K562 (cell line): ENCODE data around the gene TRUB2. TPM values are rescaled to one million over a fixed set of nuclear protein-coding genes. Genes with fewer than 3 reads are reported as not detected.
A peak's percentile ranks its signal among the peaks of the same experiment; 100 is the strongest.

ENCODE experiments used
- ATF6 ChIP-seq: sonication (generic); formaldehyde crosslinking; IDR thresholded peaks from 2 replicates; pipeline ENCODE4 v1.4.0; 2020; ENCODE audit warnings: mild to moderate bottlenecking, missing genetic modification reagents
- CBX3 ChIP-seq, 2 experiments: IDR thresholded peaks; 1 replicate in 1 of 2; 2 replicates in 1 of 2; pipeline ENCODE4 v1.6.1; 2012; ENCODE audit warnings: inconsistent platforms in 2 of 2, low read length in 2 of 2, borderline replicate concordance in 1 of 2, control low read depth in 1 of 2
- CEBPB ChIP-seq: fragments of 450-650 bp; IDR thresholded peaks from 2 replicates; pipeline ENCODE4 v1.6.1; 2016; ENCODE audit warnings: missing genetic modification characterization, missing compliant biosample characterization
- HNRNPH1 ChIP-seq: fragments of 200-400 bp; formaldehyde crosslinking; optimal IDR thresholded peaks from 2 replicates; pipeline ENCODE3; 2017; ENCODE audit warnings: low read depth, mild to moderate bottlenecking, low read length, moderate library complexity
- MAFF ChIP-seq: IDR thresholded peaks from 2 replicates; pipeline ENCODE4 v1.6.1; 2012; ENCODE audit warnings: low read length, improper control_type of control experiment
- MAZ ChIP-seq, 2 experiments: fragments of 450-650 bp in 1 of 2; sonication (generic) in 1 of 2; formaldehyde crosslinking; IDR thresholded peaks in 1 of 2; conservative IDR thresholded peaks in 1 of 2; 2 replicates each; pipeline versions ENCODE4 v1.4.0 to v1.5.0; 2020; ENCODE audit warnings: mild to moderate bottlenecking in 1 of 2, missing genetic modification reagents in 1 of 2
- MXI1 ChIP-seq: IDR thresholded peaks from 2 replicates; pipeline ENCODE4 v1.6.1; 2011; ENCODE audit warnings: low read depth, mild to moderate bottlenecking, improper control_type of control experiment, low read length
- SRSF9 ChIP-seq: fragments of 200-400 bp; formaldehyde crosslinking; IDR thresholded peaks from 2 replicates; pipeline ENCODE4 v1.6.1; 2017; ENCODE audit warnings: low read depth, low read length, borderline replicate concordance
- TSHZ1 ChIP-seq: fragments of 250-450 bp; sonication (Bioruptor Pico); IDR thresholded peaks from 2 replicates; pipeline ENCODE4 v1.4.0; 2020; ENCODE audit warnings: mild to moderate bottlenecking, moderate library complexity
- ZFP36 ChIP-seq: fragments of 150-350 bp; IDR thresholded peaks from 2 replicates; pipeline ENCODE4 v1.6.1; 2018; ENCODE audit warnings: low read length, low read depth; ENCODE audit not compliant: partially characterized antibody
- ZNF124 ChIP-seq: sonication (generic); formaldehyde crosslinking; IDR thresholded peaks from 2 replicates; pipeline ENCODE4 v1.8.1; 2022; ENCODE audit warnings: missing genetic modification reagents
- ZNF134 ChIP-seq: fragments of 250-450 bp; sonication (Bioruptor Pico); conservative IDR thresholded peaks from 2 replicates; pipeline ENCODE4 v1.4.0; 2020
- ZNF316 ChIP-seq: fragments of 450-650 bp; IDR thresholded peaks from 2 replicates; pipeline ENCODE4 v1.6.1; 2016
- ZNF76 ChIP-seq: fragments of 250-450 bp; sonication (Bioruptor Pico); IDR thresholded peaks from 2 replicates; pipeline ENCODE4 v1.4.0; 2020; ENCODE audit warnings: mild to moderate bottlenecking, moderate library complexity, borderline replicate concordance
- ZZZ3 ChIP-seq: fragments of 450-650 bp; IDR thresholded peaks from 2 replicates; pipeline ENCODE4 v1.6.1; 2016; ENCODE audit warnings: antibody characterized with exemption, mild to moderate bottlenecking, moderate library complexity
- polyA plus RNA-seq, 8 experiments: library from polyadenylated mRNA; depleted of rRNA in 4 of 8; stranded (reverse) in 5 of 8; unstranded in 3 of 8; fragments of >200 nt; fragmentation: Nextera tagmentation in 2 of 8; fragmentation: Illumina TruSeq in 1 of 8; extraction: Ambion mirVana in 2 of 8; extraction: Trizol in 1 of 8; gene quantifications; 2 replicates each; pipeline versions ENCODE4 v1.2.1 to v1.2.3, GENCODE V29; 2011 to 2014; ENCODE audit warnings: inconsistent platforms in 1 of 8, missing spikeins in 1 of 8
- total RNA-seq, 7 experiments: library from RNA; depleted of rRNA in 6 of 7; stranded (reverse); fragments of >200 nt in 6 of 7; fragmentation: Illumina TruSeq in 2 of 7; extraction: Trizol in 2 of 7; gene quantifications; 2 replicates each; pipeline versions ENCODE4 v1.2.1 to v1.2.3, GENCODE V29; 2011 to 2021; ENCODE audit warnings: low replicate concordance in 1 of 7
- TF ChIP-seq, protein P1 (sequence below): fragments of 450-650 bp; formaldehyde crosslinking; IDR thresholded peaks from 2 replicates; pipeline ENCODE4 v1.4.0; 2022; ENCODE audit warnings: missing genetic modification characterization
- TF ChIP-seq, protein P2 (sequence below): sonication (generic); formaldehyde crosslinking; IDR thresholded peaks from 2 replicates; pipeline ENCODE4 v1.8.0; 2022; ENCODE audit warnings: missing genetic modification reagents, mild to moderate bottlenecking, moderate library complexity, borderline replicate concordance
- TF ChIP-seq, protein P3 (sequence below): fragments of 450-650 bp; IDR thresholded peaks from 2 replicates; pipeline ENCODE4 v1.6.1; 2016; ENCODE audit warnings: low read depth, mild to moderate bottlenecking, moderate library complexity

TRUB2 gene
- total and polyA plus RNA-seq, 9 of the 15 experiments (the other 6 are each of a cell fraction or from before 2014, with no cell fraction given), result 9.3 to 110 (median 63.0) TPM

GRCh38 chr9:128285033-128285784 lies 37.0 kb downstream of the TRUB2 start (continued):
- TF ChIP-seq, protein P1, sequence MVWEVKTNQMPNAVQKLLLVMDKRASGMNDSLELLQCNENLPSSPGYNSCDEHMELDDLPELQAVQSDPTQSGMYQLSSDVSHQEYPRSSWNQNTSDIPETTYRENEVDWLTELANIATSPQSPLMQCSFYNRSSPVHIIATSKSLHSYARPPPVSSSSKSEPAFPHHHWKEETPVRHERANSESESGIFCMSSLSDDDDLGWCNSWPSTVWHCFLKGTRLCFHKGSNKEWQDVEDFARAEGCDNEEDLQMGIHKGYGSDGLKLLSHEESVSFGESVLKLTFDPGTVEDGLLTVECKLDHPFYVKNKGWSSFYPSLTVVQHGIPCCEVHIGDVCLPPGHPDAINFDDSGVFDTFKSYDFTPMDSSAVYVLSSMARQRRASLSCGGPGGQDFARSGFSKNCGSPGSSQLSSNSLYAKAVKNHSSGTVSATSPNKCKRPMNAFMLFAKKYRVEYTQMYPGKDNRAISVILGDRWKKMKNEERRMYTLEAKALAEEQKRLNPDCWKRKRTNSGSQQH (CRISPR knock-in tag), result peak; percentile 79; the same call in 1 of the 2 replicates
- TF ChIP-seq TSHZ1, result 0 out of 2 replicates have a peak, but pooled peaks have one; percentile 14
- TF ChIP-seq MAFF, result no peak
- no peak for TF ChIP-seq HNRNPH1
- TF ChIP-seq, protein P2, sequence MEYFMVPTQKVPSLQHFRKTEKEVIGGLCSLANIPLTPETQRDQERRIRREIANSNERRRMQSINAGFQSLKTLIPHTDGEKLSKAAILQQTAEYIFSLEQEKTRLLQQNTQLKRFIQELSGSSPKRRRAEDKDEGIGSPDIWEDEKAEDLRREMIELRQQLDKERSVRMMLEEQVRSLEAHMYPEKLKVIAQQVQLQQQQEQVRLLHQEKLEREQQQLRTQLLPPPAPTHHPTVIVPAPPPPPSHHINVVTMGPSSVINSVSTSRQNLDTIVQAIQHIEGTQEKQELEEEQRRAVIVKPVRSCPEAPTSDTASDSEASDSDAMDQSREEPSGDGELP (CRISPR knock-in tag), result no peak
- no peak for TF ChIP-seq CEBPB (tag)
- TF ChIP-seq ZNF76 (CRISPR knock-in tag), result no peak
- TF ChIP-seq ZZZ3, result no peak
- no peak for TF ChIP-seq ZNF124 (CRISPR knock-in tag)
- no peak for TF ChIP-seq MXI1
- TF ChIP-seq MAZ (CRISPR knock-in tag; conservative IDR thresholded peaks at IDR 0.05 in 1 of 2, IDR thresholded peaks at IDR 0.05 in 1 of 2), result no peak
- TF ChIP-seq ZNF134 (CRISPR knock-in tag), result no peak
- TF ChIP-seq, protein P3, sequence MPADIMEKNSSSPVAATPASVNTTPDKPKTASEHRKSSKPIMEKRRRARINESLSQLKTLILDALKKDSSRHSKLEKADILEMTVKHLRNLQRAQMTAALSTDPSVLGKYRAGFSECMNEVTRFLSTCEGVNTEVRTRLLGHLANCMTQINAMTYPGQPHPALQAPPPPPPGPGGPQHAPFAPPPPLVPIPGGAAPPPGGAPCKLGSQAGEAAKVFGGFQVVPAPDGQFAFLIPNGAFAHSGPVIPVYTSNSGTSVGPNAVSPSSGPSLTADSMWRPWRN, result no peak
- no peak for TF ChIP-seq ATF6 (CRISPR knock-in tag)
- TF ChIP-seq SRSF9, result no peak
- TF ChIP-seq ZNF316, result no peak
- TF ChIP-seq ZFP36, result no peak
- no peak for TF ChIP-seq CBX3 (IDR thresholded peaks at IDR 0.05; ENCODE audit: borderline replicate concordance in 1 of 2, low read length in 2 of 2)
